Measurements from ENCODE around the gene DDX23. TPM values are rescaled to one million over a fixed set of nuclear protein-coding genes. Genes with fewer than 3 reads are reported as not detected.
A peak's percentile ranks its signal among the peaks of the same experiment; 100 is the strongest.

DDX23 gene
- total RNA-seq, 1 experiment from 2014 or later: 107 TPM

DNA sequence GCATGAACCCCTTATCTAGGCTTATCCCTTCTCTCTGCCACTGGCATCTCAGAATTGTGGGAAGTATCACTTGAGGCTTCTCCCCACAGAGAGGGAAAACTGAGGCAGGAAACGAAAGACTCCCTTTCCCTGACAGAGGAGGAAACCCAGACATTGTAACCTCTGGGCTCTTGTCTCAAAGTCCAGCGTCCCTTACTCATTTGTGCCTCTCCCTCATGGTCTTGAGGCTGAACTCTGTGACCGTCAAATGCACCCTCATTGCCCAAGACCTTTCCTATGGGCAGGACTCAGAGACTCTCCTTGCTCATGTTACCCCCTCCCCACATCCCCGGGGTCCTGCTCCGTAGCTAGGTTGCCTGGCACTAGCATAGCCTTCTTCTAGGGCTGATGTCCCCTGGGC lies 29.8 kb downstream of the DDX23 start (continued):
- TF ChIP-seq, protein P1, sequence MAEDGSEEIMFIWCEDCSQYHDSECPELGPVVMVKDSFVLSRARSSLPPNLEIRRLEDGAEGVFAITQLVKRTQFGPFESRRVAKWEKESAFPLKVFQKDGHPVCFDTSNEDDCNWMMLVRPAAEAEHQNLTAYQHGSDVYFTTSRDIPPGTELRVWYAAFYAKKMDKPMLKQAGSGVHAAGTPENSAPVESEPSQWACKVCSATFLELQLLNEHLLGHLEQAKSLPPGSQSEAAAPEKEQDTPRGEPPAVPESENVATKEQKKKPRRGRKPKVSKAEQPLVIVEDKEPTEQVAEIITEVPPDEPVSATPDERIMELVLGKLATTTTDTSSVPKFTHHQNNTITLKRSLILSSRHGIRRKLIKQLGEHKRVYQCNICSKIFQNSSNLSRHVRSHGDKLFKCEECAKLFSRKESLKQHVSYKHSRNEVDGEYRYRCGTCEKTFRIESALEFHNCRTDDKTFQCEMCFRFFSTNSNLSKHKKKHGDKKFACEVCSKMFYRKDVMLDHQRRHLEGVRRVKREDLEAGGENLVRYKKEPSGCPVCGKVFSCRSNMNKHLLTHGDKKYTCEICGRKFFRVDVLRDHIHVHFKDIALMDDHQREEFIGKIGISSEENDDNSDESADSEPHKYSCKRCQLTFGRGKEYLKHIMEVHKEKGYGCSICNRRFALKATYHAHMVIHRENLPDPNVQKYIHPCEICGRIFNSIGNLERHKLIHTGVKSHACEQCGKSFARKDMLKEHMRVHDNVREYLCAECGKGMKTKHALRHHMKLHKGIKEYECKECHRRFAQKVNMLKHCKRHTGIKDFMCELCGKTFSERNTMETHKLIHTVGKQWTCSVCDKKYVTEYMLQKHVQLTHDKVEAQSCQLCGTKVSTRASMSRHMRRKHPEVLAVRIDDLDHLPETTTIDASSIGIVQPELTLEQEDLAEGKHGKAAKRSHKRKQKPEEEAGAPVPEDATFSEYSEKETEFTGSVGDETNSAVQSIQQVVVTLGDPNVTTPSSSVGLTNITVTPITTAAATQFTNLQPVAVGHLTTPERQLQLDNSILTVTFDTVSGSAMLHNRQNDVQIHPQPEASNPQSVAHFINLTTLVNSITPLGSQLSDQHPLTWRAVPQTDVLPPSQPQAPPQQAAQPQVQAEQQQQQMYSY (CRISPR knock-in tag; IDR thresholded peaks at IDR 0.05): no peak
- TF ChIP-seq, protein P2, sequence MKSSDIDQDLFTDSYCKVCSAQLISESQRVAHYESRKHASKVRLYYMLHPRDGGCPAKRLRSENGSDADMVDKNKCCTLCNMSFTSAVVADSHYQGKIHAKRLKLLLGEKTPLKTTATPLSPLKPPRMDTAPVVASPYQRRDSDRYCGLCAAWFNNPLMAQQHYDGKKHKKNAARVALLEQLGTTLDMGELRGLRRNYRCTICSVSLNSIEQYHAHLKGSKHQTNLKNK (CRISPR knock-in tag; IDR thresholded peaks at IDR 0.05): no peak
- TF ChIP-seq GTF2I (CRISPR knock-in tag; conservative IDR thresholded peaks at IDR 0.05): no peak
- TF ChIP-seq, protein P3, sequence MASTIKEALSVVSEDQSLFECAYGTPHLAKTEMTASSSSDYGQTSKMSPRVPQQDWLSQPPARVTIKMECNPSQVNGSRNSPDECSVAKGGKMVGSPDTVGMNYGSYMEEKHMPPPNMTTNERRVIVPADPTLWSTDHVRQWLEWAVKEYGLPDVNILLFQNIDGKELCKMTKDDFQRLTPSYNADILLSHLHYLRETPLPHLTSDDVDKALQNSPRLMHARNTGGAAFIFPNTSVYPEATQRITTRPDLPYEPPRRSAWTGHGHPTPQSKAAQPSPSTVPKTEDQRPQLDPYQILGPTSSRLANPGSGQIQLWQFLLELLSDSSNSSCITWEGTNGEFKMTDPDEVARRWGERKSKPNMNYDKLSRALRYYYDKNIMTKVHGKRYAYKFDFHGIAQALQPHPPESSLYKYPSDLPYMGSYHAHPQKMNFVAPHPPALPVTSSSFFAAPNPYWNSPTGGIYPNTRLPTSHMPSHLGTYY (CRISPR knock-in tag; IDR thresholded peaks at IDR 0.05): no peak
- TF ChIP-seq, protein P4, sequence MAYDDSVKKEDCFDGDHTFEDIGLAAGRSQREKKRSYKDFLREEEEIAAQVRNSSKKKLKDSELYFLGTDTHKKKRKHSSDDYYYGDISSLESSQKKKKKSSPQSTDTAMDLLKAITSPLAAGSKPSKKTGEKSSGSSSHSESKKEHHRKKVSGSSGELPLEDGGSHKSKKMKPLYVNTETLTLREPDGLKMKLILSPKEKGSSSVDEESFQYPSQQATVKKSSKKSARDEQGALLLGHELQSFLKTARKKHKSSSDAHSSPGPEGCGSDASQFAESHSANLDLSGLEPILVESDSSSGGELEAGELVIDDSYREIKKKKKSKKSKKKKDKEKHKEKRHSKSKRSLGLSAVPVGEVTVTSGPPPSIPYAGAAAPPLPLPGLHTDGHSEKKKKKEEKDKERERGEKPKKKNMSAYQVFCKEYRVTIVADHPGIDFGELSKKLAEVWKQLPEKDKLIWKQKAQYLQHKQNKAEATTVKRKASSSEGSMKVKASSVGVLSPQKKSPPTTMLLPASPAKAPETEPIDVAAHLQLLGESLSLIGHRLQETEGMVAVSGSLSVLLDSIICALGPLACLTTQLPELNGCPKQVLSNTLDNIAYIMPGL (CRISPR knock-in tag; IDR thresholded peaks at IDR 0.05): no peak
- no peak for TF ChIP-seq PRRX2 (CRISPR knock-in tag; IDR thresholded peaks at IDR 0.05)
- no peak for TF ChIP-seq MXD4 (CRISPR knock-in tag; IDR thresholded peaks at IDR 0.05; ENCODE audit: borderline replicate concordance)
- TF ChIP-seq NR1H2 (CRISPR knock-in tag; IDR thresholded peaks at IDR 0.05): no peak
- TF ChIP-seq SP1 (CRISPR knock-in tag; conservative IDR thresholded peaks at IDR 0.05): no peak
- no peak for TF ChIP-seq ZNF219 (CRISPR knock-in tag; IDR thresholded peaks at IDR 0.05; ENCODE audit: borderline replicate concordance)
- TF ChIP-seq, protein P5, sequence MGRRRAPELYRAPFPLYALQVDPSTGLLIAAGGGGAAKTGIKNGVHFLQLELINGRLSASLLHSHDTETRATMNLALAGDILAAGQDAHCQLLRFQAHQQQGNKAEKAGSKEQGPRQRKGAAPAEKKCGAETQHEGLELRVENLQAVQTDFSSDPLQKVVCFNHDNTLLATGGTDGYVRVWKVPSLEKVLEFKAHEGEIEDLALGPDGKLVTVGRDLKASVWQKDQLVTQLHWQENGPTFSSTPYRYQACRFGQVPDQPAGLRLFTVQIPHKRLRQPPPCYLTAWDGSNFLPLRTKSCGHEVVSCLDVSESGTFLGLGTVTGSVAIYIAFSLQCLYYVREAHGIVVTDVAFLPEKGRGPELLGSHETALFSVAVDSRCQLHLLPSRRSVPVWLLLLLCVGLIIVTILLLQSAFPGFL (CRISPR knock-in tag; IDR thresholded peaks at IDR 0.05; ENCODE audit: borderline replicate concordance): no peak
- TF ChIP-seq, protein P6, sequence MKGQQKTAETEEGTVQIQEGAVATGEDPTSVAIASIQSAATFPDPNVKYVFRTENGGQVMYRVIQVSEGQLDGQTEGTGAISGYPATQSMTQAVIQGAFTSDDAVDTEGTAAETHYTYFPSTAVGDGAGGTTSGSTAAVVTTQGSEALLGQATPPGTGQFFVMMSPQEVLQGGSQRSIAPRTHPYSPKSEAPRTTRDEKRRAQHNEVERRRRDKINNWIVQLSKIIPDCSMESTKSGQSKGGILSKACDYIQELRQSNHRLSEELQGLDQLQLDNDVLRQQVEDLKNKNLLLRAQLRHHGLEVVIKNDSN (CRISPR knock-in tag; IDR thresholded peaks at IDR 0.05): no peak

DNA sequence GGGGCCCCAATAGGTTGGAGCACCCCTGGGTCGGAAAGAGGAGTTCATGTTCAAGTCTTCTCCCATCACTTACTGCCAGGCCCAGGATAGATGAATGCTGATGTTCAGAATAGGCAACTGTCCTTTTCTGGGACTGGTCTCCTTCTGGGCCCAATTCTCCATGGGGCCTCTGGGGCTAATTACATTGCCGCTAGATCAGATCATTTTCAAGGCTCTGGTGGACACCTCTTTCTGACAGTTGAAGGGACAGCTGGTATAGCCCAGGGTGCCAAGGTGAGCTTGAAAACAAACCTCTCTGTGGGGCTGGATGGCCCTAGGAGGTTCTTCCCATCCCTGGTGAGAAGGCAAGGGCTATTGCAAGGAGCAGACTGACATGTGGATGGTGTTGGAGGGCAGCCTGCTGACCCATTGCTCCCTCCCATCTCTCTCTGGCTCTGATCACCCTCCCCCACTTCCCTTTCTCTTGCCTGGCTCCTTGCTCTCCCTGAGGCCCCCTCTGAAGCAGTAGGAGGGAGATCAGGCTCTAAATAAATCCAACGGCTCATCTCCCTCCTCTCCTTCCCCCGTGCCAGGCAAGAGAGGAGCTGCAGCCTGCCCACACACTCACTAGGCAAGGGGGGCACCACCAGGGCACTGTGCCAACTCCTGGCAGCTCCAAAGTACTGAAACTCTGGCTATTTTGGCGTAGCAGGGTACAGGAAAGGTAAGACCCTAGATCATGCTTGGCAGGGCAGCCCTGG lies 31.8 kb downstream of the DDX23 start:
- H3K27ac Mint-ChIP-seq: no peak overlapping the region
- CTCF ChIA-PET: interaction anchor here (0.7 to 3.4 kb wide), 15 partner anchors 8 to 268 kb away, joined by 3 to 29 read pairs (median 5); partner anchors contain the start of genes ADCY6, DDX23 and WNT1
- no peaks in the 10 kb centered on the region for H3K9me3 Mint-ChIP-seq
- H3K36me3 Mint-ChIP-seq: no peaks in the 10 kb centered on the region
- DNase-seq (ENCODE audit: low spot score): no peak
- peak overlapping the region; percentile 83 for H3K4me3 Mint-ChIP-seq
- POLR2A ChIA-PET: no interaction called here
- H3K4me1 Mint-ChIP-seq: peaks cover 45% of the 10 kb centered on the region
- peaks cover 56% of the 10 kb centered on the region for H3K27me3 Mint-ChIP-seq (ENCODE audit: low read depth)
- ATAC-seq: no peak
- TF ChIP-seq, protein P5 (CRISPR knock-in tag; IDR thresholded peaks at IDR 0.05; ENCODE audit: borderline replicate concordance): no peak
- TF ChIP-seq, protein P7, sequence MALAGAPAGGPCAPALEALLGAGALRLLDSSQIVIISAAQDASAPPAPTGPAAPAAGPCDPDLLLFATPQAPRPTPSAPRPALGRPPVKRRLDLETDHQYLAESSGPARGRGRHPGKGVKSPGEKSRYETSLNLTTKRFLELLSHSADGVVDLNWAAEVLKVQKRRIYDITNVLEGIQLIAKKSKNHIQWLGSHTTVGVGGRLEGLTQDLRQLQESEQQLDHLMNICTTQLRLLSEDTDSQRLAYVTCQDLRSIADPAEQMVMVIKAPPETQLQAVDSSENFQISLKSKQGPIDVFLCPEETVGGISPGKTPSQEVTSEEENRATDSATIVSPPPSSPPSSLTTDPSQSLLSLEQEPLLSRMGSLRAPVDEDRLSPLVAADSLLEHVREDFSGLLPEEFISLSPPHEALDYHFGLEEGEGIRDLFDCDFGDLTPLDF (CRISPR knock-in tag; IDR thresholded peaks at IDR 0.05): no peak
- TF ChIP-seq, protein P8, sequence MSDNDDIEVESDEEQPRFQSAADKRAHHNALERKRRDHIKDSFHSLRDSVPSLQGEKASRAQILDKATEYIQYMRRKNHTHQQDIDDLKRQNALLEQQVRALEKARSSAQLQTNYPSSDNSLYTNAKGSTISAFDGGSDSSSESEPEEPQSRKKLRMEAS (CRISPR knock-in tag; IDR thresholded peaks at IDR 0.05): no peak
- TF ChIP-seq OVOL2 (CRISPR knock-in tag; IDR thresholded peaks at IDR 0.05; ENCODE audit: borderline replicate concordance) (no peak), MYBL2 (CRISPR knock-in tag; IDR thresholded peaks at IDR 0.05) (no peak), ETV6 (CRISPR knock-in tag; IDR thresholded peaks at IDR 0.05) (no peak)
- TF ChIP-seq, protein P9, sequence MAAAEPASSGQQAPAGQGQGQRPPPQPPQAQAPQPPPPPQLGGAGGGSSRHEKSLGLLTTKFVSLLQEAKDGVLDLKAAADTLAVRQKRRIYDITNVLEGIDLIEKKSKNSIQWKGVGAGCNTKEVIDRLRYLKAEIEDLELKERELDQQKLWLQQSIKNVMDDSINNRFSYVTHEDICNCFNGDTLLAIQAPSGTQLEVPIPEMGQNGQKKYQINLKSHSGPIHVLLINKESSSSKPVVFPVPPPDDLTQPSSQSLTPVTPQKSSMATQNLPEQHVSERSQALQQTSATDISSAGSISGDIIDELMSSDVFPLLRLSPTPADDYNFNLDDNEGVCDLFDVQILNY (CRISPR knock-in tag; IDR thresholded peaks at IDR 0.05): no peak
- TF ChIP-seq, protein P10, sequence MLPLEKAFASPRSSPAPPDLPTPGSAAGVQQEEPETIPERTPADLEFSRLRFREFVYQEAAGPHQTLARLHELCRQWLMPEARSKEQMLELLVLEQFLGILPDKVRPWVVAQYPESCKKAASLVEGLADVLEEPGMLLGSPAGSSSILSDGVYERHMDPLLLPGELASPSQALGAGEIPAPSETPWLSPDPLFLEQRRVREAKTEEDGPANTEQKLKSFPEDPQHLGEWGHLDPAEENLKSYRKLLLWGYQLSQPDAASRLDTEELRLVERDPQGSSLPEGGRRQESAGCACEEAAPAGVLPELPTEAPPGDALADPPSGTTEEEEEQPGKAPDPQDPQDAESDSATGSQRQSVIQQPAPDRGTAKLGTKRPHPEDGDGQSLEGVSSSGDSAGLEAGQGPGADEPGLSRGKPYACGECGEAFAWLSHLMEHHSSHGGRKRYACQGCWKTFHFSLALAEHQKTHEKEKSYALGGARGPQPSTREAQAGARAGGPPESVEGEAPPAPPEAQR (CRISPR knock-in tag; IDR thresholded peaks at IDR 0.05): no peak

All from WTC11 (cell line).